Keratinocyte (primary cell): ENCODE data around the gene HMCN1. TPM values are rescaled to one million over a fixed set of nuclear protein-coding genes. Genes with fewer than 3 reads are reported as not detected.

Experiments
- DNase-seq: peaks from one replicate; pipeline ENCODE4 v3.0.0-alpha.2; 2011; ENCODE audit warnings: low read depth, missing footprints, low spot score
- FAIRE-seq: peaks from 2 replicates; lab custom pipeline; 2011; peaks lifted over from hg19 to GRCh38; lab: Jason Lieb, UNC
- H2AFZ ChIP-seq: 2 replicates; pipeline ENCODE4 v1.6.0; 2012; ENCODE audit warnings: low read length, control low read depth, inconsistent platforms; ENCODE audit not compliant: control insufficient read depth
- H3K27ac ChIP-seq: 2 replicates; pipeline ENCODE4 v1.5.1; 2011; ENCODE audit warnings: low read length; ENCODE audit not compliant: control insufficient read depth, insufficient read depth
- H3K27me3 ChIP-seq: 3 replicates; pipeline ENCODE4 v1.6.0; 2011; ENCODE audit warnings: low read length; ENCODE audit not compliant: control insufficient read depth, insufficient read depth; ENCODE audit errors: extremely low read depth
- H3K36me3 ChIP-seq, 2 experiments: 2 replicates in 1 of 2; 3 replicates in 1 of 2; pipeline ENCODE4 v1.5.1; 2011; ENCODE audit warnings: low read length in 2 of 2, mild to moderate bottlenecking in 1 of 2; ENCODE audit not compliant: control insufficient read depth in 2 of 2, insufficient read depth in 2 of 2; ENCODE audit errors: extremely low read depth in 1 of 2
- H3K4me1 ChIP-seq: 3 replicates; pipeline ENCODE4 v1.5.1; 2011; ENCODE audit warnings: low read length; ENCODE audit not compliant: control insufficient read depth, insufficient read depth; ENCODE audit errors: extremely low read depth
- H3K4me2 ChIP-seq: 3 replicates; pipeline ENCODE4 v1.6.0; 2011; ENCODE audit warnings: low read depth, low read length; ENCODE audit not compliant: control insufficient read depth, insufficient read depth; ENCODE audit errors: extremely low read depth
- H3K4me3 ChIP-seq, 3 experiments: fragments of 200-600 bp in 1 of 3; sonication (generic) in 1 of 3; 2 replicates in 2 of 3; 3 replicates in 1 of 3; pipeline ENCODE4 v1.5.1; 2011 to 2016; ENCODE audit warnings: low read length in 3 of 3, mild to moderate bottlenecking in 3 of 3, control low read depth in 2 of 3, inconsistent platforms in 1 of 3, low read depth in 1 of 3, mixed read lengths in 1 of 3, mixed run types in 1 of 3, moderate library complexity in 1 of 3; ENCODE audit not compliant: control insufficient read depth in 2 of 3, insufficient read depth in 2 of 3; ENCODE audit errors: extremely low read depth in 1 of 3
- H3K79me2 ChIP-seq: 2 replicates; pipeline ENCODE4 v1.6.0; 2012; ENCODE audit warnings: low read length; ENCODE audit not compliant: control insufficient read depth, insufficient read depth
- H3K9ac ChIP-seq: 3 replicates; pipeline ENCODE4 v1.6.0; 2011; ENCODE audit warnings: low read length; ENCODE audit not compliant: control insufficient read depth, insufficient read depth; ENCODE audit errors: extremely low read depth
- H3K9me1 ChIP-seq: 3 replicates; pipeline ENCODE4 v1.6.0; 2011; ENCODE audit warnings: low read length; ENCODE audit not compliant: control insufficient read depth, insufficient read depth; ENCODE audit errors: extremely low read depth
- H3K9me3 ChIP-seq: 2 replicates; pipeline ENCODE4 v1.5.1; 2012; ENCODE audit warnings: low read depth, low read length; ENCODE audit not compliant: control insufficient read depth
- H4K20me1 ChIP-seq: 3 replicates; pipeline ENCODE4 v1.6.0; 2011; ENCODE audit warnings: low read length; ENCODE audit not compliant: control insufficient read depth, insufficient read depth; ENCODE audit errors: extremely low read depth
- CTCF ChIP-seq, 3 experiments: IDR thresholded peaks in 1 of 3; conservative IDR thresholded peaks in 1 of 3; optimal IDR thresholded peaks in 1 of 3; 2 replicates in 2 of 3; 3 replicates in 1 of 3; pipeline versions ENCODE3 to v1.5.1; 2011; ENCODE audit warnings: low read length in 3 of 3, mild to moderate bottlenecking in 3 of 3, moderate library complexity in 2 of 3, control low read depth in 1 of 3, inconsistent platforms in 1 of 3; ENCODE audit not compliant: insufficient read depth in 2 of 3; ENCODE audit errors: extremely low read depth in 1 of 3
- EZH2 ChIP-seq: IDR thresholded peaks from one replicate; pipeline ENCODE4 v1.6.1; 2012; ENCODE audit warnings: inconsistent platforms, mild to moderate bottlenecking, low read length, moderate library complexity
- dilution Hi-C: fragments of 300-500 bp; cut with MboI; formaldehyde crosslinking; loops from one replicate; pipeline ENCODE4 v1.7.0; 2020; ENCODE audit warnings: low sequenced_read_pairs; ENCODE audit not compliant: extremely low pct_ligation_motif_present
- polyA minus RNA-seq, 3 experiments: library from RNA; depleted of rRNA, polyadenylated mRNA; stranded (reverse); fragments of >200 nt; gene quantifications; 1 replicate in 1 of 3; 2 replicates in 1 of 3; 3 replicates in 1 of 3; pipeline ENCODE4 v1.2.3, GENCODE V29; 2011
- polyA plus RNA-seq, 5 experiments: library from polyadenylated mRNA; depleted of rRNA in 3 of 5; stranded (reverse) in 3 of 5; stranded (forward) in 1 of 5; unstranded in 1 of 5; fragments of >200 nt; gene quantifications; 1 replicate in 1 of 5; 2 replicates in 3 of 5; 3 replicates in 1 of 5; pipeline versions ENCODE4 v1.2.1 to v1.2.3, GENCODE V29; 2011 to 2012; ENCODE audit warnings: missing spikeins in 2 of 5, low read depth in 1 of 5, low replicate concordance in 1 of 5

Gene HMCN1
- polyA plus RNA-seq, result 1.4 to 3.3 TPM (median 1.8 TPM) in 3 replicates
- polyA plus RNA-seq (2011; ENCODE audit: low read depth), result 1.7 TPM
- 0.52 and 0.94 TPM in 2 replicates for polyA plus RNA-seq (2011; cell fraction: cytosol; rRNA removed)
- polyA plus RNA-seq (2011; cell fraction: nucleus; rRNA removed), result 6.0 and 6.5 TPM in 2 replicates
- polyA plus RNA-seq (2012; ENCODE audit: low replicate concordance), result 0.51 and 0.83 TPM in 2 replicates
- 5.4 to 12.3 TPM (median 7.0 TPM) in 3 replicates for polyA minus RNA-seq
- polyA minus RNA-seq (2011; cell fraction: cytosol; rRNA and poly(A)+ RNA removed), result 0.38 TPM
- polyA minus RNA-seq (2011; cell fraction: nucleus; rRNA and poly(A)+ RNA removed), result 5.9 and 10.5 TPM in 2 replicates

- peak within 1 kb of the TSS; percentile 96 for H2AFZ ChIP-seq
- no peaks in the 10 kb centered on the region for H4K20me1 ChIP-seq
- H3K4me2 ChIP-seq, result peak within 1 kb of the TSS; percentile 97
- H3K4me3 ChIP-seq, result peak within 1 kb of the TSS; percentile 40 to 86 (median 76)
- peak within 1 kb of the TSS; percentile 13 for H3K27ac ChIP-seq
- H3K4me1 ChIP-seq, result peaks cover 18% of the 10 kb centered on the region
- TF ChIP-seq CTCF (optimal IDR thresholded peaks at IDR 0.05 in 1 of 3, IDR thresholded peaks at IDR 0.05 in 1 of 3, conservative IDR thresholded peaks at IDR 0.05 in 1 of 3; ENCODE audit: extremely low read depth in 1 of 3, insufficient read depth in 2 of 3, low read length in 3 of 3) (peak; percentile 58 to 63 (median 59)), EZH2 (no peak)
- peak within 1 kb of the TSS; percentile 65 for H3K9ac ChIP-seq
- no peak for DNase-seq
- FAIRE-seq, result peak; percentile 71
- dilution Hi-C loops, result no loop called here
- no peaks in the 10 kb centered on the region for H3K9me3 ChIP-seq
- no peaks in the 10 kb centered on the region for H3K79me2 ChIP-seq
- no peaks in the 10 kb centered on the region for H3K9me1 ChIP-seq
- H3K27me3 ChIP-seq, result no peaks in the 10 kb centered on the region
- no peaks in the 10 kb centered on the region for H3K36me3 ChIP-seq
Observed at GRCh38 chr1:185733818-185734735, at the start of gene HMCN1. HMCN1 (plus strand) TSS chr1:185734391; CDS start chr1:185734780, 389 bp downstream.

- Histone ChIP-seq H3K36me3 (no peaks in the 10 kb centered on the region), H3K9me3 (no peaks in the 10 kb centered on the region), H3K9ac (no peak overlapping the region), H3K9me1 (no peaks in the 10 kb centered on the region), H3K4me1 (no peaks in the 10 kb centered on the region), H2AFZ (no peak overlapping the region), H3K4me2 (no peak overlapping the region), H3K4me3 (no peak overlapping the region), H3K27me3 (no peaks in the 10 kb centered on the region), H3K27ac (no peak overlapping the region), H3K79me2 (no peaks in the 10 kb centered on the region), H4K20me1 (no peaks in the 10 kb centered on the region)
- no peak for DNase-seq
- no peak for FAIRE-seq
- TF ChIP-seq CTCF (optimal IDR thresholded peaks at IDR 0.05 in 1 of 3, IDR thresholded peaks at IDR 0.05 in 1 of 3, conservative IDR thresholded peaks at IDR 0.05 in 1 of 3; ENCODE audit: extremely low read depth in 1 of 3, insufficient read depth in 2 of 3, low read length in 3 of 3) (no peak), EZH2 (no peak)
- dilution Hi-C loops, result no loop called here
Observed at GRCh38 chr1:185686821-185687778, 47.1 kb upstream of the HMCN1 start.
